AG04449 (cell line): ENCODE measurements around the gene PYCR2.

ENCODE experiments used
- CTCF ChIA-PET: fragments of 350-600 bp; formaldehyde crosslinking; extraction: SDS; loops from one replicate; lab custom pipeline; 2021; ENCODE audit warnings: antibody characterized with exemption; lab: Yijun Ruan, JAX
- POLR2A ChIA-PET: fragments of 400-600, 350-600 bp; formaldehyde crosslinking; extraction: SDS; loops from one replicate; lab custom pipeline; 2020; ENCODE audit warnings: antibody characterized with exemption, inconsistent platforms; lab: Yijun Ruan, JAX
- DNase-seq: peaks from one replicate; pipeline ENCODE4 v3.0.0-alpha.2; 2010; ENCODE audit warnings: low read depth, low spot score
- H3K4me3 ChIP-seq: 2 replicates; pipeline ENCODE4 v1.5.1; 2011; ENCODE audit warnings: low read depth, mild to moderate bottlenecking, control low read depth, low read length
- TF ChIP-seq, protein P1 (sequence below): IDR thresholded peaks from one replicate; pipeline ENCODE4 v1.5.1; 2011; ENCODE audit warnings: mild to moderate bottlenecking, moderate library complexity, low read length, control low read depth, inconsistent platforms; ENCODE audit not compliant: insufficient read depth; ENCODE audit errors: missing control alignments

The PYCR2 gene

DNA sequence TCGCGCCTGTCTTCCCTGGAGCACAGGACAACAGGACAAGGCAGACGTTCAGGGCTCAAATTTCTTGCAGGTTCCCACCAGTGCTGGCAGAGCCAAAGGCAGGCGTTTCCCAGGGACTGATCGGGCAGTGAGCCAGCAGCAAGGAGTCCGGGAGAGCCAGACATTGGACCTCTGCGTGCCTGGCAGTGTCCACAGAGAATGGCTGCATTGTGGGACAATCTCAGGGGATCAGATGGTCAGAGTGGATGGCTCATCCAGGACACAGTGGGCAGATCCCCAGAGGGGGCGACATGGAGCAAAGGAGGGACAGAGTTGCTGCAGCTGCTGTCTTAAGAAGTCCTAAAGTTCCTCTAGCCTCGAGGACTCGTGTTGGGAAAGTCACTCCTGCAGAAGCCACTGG, 46.5 kb downstream of the PYCR2 start:
- CTCF ChIA-PET = interaction anchor here (0.7 to 1.6 kb wide), 4 partner anchors 11 to 109 kb away, joined by 3 to 6 read pairs (median 4); no protein-coding TSS in a partner anchor
- DNase-seq = no peak
- POLR2A ChIA-PET = no interaction called here
- TF ChIP-seq, protein P1, sequence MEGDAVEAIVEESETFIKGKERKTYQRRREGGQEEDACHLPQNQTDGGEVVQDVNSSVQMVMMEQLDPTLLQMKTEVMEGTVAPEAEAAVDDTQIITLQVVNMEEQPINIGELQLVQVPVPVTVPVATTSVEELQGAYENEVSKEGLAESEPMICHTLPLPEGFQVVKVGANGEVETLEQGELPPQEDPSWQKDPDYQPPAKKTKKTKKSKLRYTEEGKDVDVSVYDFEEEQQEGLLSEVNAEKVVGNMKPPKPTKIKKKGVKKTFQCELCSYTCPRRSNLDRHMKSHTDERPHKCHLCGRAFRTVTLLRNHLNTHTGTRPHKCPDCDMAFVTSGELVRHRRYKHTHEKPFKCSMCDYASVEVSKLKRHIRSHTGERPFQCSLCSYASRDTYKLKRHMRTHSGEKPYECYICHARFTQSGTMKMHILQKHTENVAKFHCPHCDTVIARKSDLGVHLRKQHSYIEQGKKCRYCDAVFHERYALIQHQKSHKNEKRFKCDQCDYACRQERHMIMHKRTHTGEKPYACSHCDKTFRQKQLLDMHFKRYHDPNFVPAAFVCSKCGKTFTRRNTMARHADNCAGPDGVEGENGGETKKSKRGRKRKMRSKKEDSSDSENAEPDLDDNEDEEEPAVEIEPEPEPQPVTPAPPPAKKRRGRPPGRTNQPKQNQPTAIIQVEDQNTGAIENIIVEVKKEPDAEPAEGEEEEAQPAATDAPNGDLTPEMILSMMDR = peak; percentile 65
- H3K4me3 ChIP-seq = no peak overlapping the region

DNA sequence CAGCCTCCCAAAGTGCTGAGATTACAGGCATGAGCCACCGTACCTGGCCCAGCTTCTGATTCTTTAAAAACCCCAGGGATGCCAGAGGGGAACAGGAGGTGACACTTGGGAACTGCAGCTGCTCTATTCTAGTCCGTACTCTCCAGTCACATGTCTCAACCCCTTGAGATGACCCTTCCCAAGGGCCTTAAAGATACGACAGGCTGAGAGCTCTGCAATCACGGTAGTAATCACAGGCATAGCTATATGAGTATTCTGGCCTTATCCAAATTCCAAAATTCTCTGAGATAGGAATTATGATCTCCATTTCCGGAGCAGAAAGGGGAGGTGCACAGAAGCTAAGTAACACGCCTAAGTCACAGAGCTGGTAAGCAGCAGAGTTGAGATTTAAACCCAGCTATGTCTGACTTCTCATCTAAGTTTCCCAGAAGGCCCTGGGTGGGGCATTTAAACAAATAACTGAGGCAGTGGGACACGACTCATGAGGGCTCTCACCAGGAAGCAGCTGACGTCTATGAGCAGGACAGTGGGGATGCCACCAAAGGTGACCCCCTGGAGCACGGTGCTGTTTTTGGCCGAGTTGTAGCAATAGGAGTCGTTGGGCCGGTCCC, 47.0 kb downstream of the PYCR2 start:
- no peak overlapping the region for H3K4me3 ChIP-seq
- ChIA-PET POLR2A (no interaction called here), CTCF (interaction anchor here (0.7 to 1.6 kb wide), 8 partner anchors 10 to 402 kb away, joined by 3 to 6 read pairs (median 4); no protein-coding TSS in a partner anchor)
- DNase-seq = no peak
- TF ChIP-seq, protein P1 = no peak

DNA sequence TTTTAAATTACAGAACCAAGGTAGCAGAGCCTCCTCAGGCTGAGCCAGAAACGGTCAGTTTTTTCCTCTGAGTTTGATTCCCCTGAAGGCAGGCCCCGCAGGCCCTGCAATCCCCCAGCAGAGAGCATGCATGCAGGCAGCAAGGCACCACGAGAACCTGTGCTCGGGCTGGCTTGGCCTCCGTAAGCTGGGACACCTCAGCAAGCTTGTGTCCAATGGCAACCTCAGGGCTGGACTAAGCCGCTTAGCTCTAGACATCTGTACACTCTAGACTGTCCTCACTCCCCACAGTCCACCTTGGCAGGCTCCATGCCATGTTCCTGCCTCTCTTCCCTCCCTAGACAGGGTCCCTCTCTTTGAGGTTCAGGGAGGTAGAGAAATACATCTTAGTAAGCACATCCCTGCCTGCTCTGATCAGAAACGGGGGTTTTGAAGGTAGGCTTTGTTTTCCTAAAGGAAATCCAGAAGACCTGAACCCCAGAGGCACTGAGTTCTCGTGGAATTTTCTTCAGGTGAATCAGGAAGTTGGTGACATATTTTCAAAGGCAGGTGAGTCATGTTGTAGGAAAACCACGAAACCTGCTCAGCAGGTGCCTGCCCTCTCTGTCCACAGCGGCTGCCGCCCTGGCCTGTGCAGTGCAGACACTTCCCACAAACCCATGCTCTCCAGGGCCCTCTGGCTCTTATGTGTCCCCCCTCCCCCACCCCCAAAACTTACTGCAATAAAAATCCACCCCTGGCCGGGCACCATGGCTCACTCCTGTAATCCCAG, 48.8 kb downstream of the PYCR2 start:
- no peak for DNase-seq
- POLR2A ChIA-PET = no interaction called here
- TF ChIP-seq, protein P1 = no peak
- H3K4me3 ChIP-seq = no peak overlapping the region
- CTCF ChIA-PET = interaction anchor here (1.1 to 1.5 kb wide), 2 partner anchors 17 to 36 kb away, joined by 3 to 4 read pairs; no protein-coding TSS in a partner anchor

DNA sequence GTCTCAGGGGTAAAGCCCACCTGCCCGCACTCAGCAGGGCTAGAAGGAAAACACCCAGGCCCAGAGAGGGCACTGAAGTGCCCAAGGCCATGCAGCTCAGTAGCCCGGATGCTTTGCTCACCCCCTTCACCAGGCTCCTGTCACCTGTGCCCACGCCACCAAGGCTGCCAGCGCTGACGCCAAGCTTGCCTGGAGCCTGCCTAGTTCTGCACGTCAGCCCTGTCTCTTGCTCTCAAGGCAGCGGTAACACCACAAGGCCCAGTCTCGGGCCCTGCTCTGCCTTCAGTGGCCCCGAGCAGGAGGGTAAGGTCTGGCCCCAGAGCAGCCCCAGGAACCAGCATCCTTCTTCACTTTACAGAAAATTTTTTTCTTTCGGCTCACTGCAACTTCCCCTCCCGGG, 49.6 kb downstream of the PYCR2 start:
- ChIA-PET CTCF (interaction anchor here (1.1 kb wide), 1 partner anchor 37 kb away, joined by 3 read pairs; no protein-coding TSS in a partner anchor), POLR2A (no interaction called here)
- DNase-seq = no peak
- TF ChIP-seq, protein P1 = no peak
- no peak overlapping the region for H3K4me3 ChIP-seq

DNA sequence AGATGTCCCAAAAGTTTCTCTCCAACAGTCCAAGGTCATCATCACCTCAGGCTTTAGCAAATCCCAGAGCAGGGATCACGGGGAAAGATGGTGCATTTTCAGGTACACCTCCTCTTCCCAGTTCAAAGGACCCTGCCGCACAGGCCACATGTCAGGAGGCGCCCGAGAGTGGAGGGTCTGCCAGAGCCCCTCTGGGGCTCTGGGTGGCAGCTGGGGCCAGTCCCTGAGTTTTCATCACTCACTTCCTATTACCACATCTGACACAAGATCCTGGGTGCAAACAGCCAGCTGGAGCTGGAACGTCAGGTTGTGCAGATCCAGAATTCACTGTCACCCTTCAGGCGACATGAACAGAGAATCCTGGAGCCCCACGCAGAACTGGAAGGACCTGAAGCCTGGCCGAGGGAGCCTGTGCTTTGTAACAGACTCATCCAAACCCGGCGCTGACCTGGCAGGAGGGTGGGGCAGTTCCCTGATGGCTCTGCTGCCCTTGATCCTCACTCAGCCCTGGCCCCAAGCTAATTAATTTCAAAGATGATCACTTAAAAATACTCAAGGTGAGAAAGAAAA, 50.7 kb downstream of the PYCR2 start:
- POLR2A ChIA-PET = no interaction called here
- CTCF ChIA-PET = interaction anchor here (1.2 to 1.4 kb wide), 2 partner anchors 10 to 48 kb away, joined by 3 read pairs; no protein-coding TSS in a partner anchor
- TF ChIP-seq, protein P1 = no peak
- DNase-seq = no peak
- no peak overlapping the region for H3K4me3 ChIP-seq
